Glutamatergic neuron (in vitro differentiated cells): ENCODE data around the gene OR10D3. TPM values are rescaled to one million over a fixed set of nuclear protein-coding genes. Genes with fewer than 3 reads are reported as not detected.
A peak's percentile ranks its signal among the peaks of the same experiment; 100 is the strongest.
"Not testable (repeated sequence)": the region's sequence is repeated elsewhere in the genome, so short reads cannot be mapped to it uniquely, and the experiment has no call there.

Experiments used
- DNase-seq: peaks from one replicate; pipeline ENCODE4 v3.0.0; 2022
- H3K27ac Mint-ChIP-seq: one replicate; pipeline ENCODE4 v1.8.0; 2020; ENCODE audit warnings: mild to moderate bottlenecking, mixed read lengths, inconsistent platforms; ENCODE audit not compliant: unreplicated experiment
- H3K27me3 Mint-ChIP-seq: one replicate; pipeline ENCODE4 v1.8.0; 2020; ENCODE audit warnings: mild to moderate bottlenecking, moderate library complexity, mixed read lengths, inconsistent platforms; ENCODE audit not compliant: unreplicated experiment
- H3K36me3 Mint-ChIP-seq: one replicate; pipeline ENCODE4 v1.8.0; 2020; ENCODE audit warnings: mild to moderate bottlenecking, mixed read lengths, inconsistent platforms; ENCODE audit not compliant: unreplicated experiment
- H3K4me1 Mint-ChIP-seq: one replicate; pipeline ENCODE4 v1.8.0; 2020; ENCODE audit warnings: mild to moderate bottlenecking, low read depth, mixed read lengths, inconsistent platforms; ENCODE audit not compliant: unreplicated experiment
- H3K4me3 Mint-ChIP-seq: one replicate; pipeline ENCODE4 v1.8.0; 2020; ENCODE audit warnings: mild to moderate bottlenecking, mixed read lengths, inconsistent platforms; ENCODE audit not compliant: unreplicated experiment
- H3K9me3 Mint-ChIP-seq: one replicate; pipeline ENCODE4 v1.8.0; 2020; ENCODE audit warnings: mild to moderate bottlenecking, moderate library complexity, mixed read lengths, inconsistent platforms; ENCODE audit not compliant: unreplicated experiment
- total RNA-seq: library from RNA; stranded (reverse); fragmentation: NEBNext Ultra II Directional; extraction: Animal tissue kit (Norgen Biotek cat#: 25700); gene quantifications from one replicate; pipeline ENCODE4 v1.2.1, GENCODE V29; 2021; ENCODE audit not compliant: unreplicated experiment
- TF ChIP-seq, protein P1 (sequence below): fragments of 200-600 bp; sonication (generic); IDR thresholded peaks from one replicate; pipeline ENCODE4 v1.5.0; 2021; ENCODE audit not compliant: partially characterized antibody, unreplicated experiment

OR10D3 gene
- total RNA-seq, 1 donor from 2014 or later: 0.29 TPM

DNA sequence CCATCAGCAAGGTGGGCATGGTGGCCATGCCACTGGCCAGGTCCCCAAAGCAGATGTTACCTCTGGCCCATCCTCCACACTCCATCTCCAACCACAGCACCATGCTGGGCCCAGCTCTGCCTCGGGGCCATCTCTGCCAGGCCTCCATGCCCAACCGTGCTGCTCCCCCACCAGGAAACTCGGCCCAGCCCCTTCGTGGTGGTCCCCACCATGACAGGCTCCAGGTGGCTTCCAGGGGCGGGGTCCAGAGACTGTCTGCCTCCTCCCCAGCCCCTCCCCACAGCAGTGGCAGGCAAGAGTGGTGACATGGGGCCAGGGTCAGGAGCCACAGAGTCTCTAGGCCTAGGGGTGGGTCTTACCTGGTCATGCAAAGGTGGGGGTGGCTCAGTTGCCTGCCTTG lies 27.3 kb downstream of the OR10D3 start:
- Mint-ChIP-seq H3K9me3 (peaks cover 3% of the 10 kb centered on the region), H3K27me3 (no peaks in the 10 kb centered on the region), H3K4me3 (no peak overlapping the region), H3K4me1 (peaks cover 4% of the 10 kb centered on the region), H3K27ac (no peak overlapping the region), H3K36me3 (no peaks in the 10 kb centered on the region)
- DNase-seq: no peak
- TF ChIP-seq, protein P1, sequence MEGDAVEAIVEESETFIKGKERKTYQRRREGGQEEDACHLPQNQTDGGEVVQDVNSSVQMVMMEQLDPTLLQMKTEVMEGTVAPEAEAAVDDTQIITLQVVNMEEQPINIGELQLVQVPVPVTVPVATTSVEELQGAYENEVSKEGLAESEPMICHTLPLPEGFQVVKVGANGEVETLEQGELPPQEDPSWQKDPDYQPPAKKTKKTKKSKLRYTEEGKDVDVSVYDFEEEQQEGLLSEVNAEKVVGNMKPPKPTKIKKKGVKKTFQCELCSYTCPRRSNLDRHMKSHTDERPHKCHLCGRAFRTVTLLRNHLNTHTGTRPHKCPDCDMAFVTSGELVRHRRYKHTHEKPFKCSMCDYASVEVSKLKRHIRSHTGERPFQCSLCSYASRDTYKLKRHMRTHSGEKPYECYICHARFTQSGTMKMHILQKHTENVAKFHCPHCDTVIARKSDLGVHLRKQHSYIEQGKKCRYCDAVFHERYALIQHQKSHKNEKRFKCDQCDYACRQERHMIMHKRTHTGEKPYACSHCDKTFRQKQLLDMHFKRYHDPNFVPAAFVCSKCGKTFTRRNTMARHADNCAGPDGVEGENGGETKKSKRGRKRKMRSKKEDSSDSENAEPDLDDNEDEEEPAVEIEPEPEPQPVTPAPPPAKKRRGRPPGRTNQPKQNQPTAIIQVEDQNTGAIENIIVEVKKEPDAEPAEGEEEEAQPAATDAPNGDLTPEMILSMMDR: no peak

DNA sequence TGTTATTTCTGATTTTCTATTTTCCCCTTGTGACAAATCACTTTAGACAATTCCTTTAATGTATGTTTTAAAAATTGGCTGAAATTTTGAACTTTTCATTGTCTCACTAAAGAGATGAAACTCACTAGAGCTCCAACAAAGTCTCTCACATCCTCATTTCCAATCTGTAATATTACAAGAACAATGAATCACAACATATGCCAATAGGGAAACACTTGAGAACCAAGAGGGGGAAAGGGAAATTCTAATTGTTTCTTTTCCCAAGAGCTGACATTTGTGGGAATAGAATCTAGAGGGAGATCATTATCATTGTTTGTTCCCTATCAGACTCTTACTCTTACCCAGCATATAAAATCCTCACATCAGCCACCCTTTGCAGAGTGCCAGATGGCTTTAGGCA lies 28.2 kb downstream of the OR10D3 start:
- Mint-ChIP-seq H3K27me3 (no peaks in the 10 kb centered on the region), H3K27ac (peak overlapping the region; percentile 59), H3K4me1 (peaks cover 4% of the 10 kb centered on the region), H3K9me3 (peaks cover 3% of the 10 kb centered on the region), H3K36me3 (no peaks in the 10 kb centered on the region), H3K4me3 (no peak overlapping the region)
- TF ChIP-seq, protein P1: no peak
- DNase-seq: no peak

DNA sequence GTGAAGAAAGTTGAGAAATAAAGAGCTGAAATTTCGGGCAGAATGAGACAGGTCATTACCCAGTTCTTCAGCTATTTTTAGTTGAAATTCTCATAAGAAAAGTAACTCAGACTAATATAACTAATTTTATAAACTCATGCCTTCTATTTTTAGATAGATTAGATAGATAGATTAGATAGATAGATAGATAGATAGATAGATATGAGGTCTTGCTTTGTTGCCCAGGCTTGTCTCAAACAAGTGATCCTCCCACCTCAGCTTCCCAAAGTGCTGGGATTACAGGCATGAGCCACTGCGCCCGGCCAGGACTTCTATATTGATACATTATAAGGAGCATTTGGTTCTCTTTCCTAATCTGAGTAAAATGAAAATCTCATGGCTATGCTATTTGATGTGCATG lies 30.9 kb downstream of the OR10D3 start:
- DNase-seq: no peak
- peaks cover 3% of the 10 kb centered on the region for H3K9me3 Mint-ChIP-seq
- no peak overlapping the region for H3K27ac Mint-ChIP-seq
- TF ChIP-seq, protein P1: no peak
- no peaks in the 10 kb centered on the region for H3K36me3 Mint-ChIP-seq
- H3K4me3 Mint-ChIP-seq: no peak overlapping the region
- peaks cover 4% of the 10 kb centered on the region for H3K4me1 Mint-ChIP-seq
- H3K27me3 Mint-ChIP-seq: no peaks in the 10 kb centered on the region

DNA sequence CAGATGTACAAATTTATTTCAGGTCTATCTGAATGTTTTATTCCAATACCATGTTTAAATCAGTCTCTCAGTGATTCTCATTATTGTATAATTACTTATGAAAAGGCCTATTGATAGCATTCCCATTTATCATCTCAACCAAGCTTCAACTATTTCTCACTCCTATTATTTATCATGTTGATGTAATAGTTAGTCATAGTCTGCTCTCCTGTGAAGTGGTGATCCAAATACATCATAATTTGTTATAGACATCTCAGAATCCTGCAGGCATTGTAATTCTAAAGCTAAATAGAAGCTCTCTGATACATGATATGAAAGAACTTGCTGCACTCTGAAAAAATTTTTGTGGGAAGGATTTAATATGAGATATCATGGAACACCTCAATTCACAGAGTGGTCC lies 36.0 kb downstream of the OR10D3 start:
- no peak for DNase-seq
- no peaks in the 10 kb centered on the region for H3K27me3 Mint-ChIP-seq
- peaks cover 3% of the 10 kb centered on the region for H3K9me3 Mint-ChIP-seq
- H3K27ac Mint-ChIP-seq: no peak overlapping the region
- no peaks in the 10 kb centered on the region for H3K36me3 Mint-ChIP-seq
- no peaks in the 10 kb centered on the region for H3K4me1 Mint-ChIP-seq
- H3K4me3 Mint-ChIP-seq: no peak overlapping the region
- TF ChIP-seq, protein P1: no peak

DNA sequence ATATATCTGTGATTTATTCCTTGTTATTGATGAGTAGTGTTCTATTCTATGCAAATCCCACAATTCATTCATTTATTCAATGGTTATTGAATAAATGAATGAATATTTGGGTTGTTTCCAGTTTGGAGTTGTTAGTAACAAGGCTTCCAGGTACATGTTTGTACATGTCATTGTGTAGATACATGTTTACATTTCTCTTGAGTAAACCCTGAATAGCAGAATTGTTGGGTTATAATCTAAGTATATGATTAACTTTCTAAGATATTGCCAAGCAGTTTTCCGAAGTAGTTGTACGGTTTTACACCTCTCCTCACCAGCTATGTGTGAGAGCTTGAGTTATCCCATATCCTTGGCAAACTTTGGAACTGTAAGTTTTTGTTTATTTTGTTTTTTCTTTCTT lies 39.3 kb downstream of the OR10D3 start:
- H3K27ac Mint-ChIP-seq: no peak overlapping the region
- no peak overlapping the region for H3K4me3 Mint-ChIP-seq
- peaks cover 9% of the 10 kb centered on the region for H3K4me1 Mint-ChIP-seq

DNA sequence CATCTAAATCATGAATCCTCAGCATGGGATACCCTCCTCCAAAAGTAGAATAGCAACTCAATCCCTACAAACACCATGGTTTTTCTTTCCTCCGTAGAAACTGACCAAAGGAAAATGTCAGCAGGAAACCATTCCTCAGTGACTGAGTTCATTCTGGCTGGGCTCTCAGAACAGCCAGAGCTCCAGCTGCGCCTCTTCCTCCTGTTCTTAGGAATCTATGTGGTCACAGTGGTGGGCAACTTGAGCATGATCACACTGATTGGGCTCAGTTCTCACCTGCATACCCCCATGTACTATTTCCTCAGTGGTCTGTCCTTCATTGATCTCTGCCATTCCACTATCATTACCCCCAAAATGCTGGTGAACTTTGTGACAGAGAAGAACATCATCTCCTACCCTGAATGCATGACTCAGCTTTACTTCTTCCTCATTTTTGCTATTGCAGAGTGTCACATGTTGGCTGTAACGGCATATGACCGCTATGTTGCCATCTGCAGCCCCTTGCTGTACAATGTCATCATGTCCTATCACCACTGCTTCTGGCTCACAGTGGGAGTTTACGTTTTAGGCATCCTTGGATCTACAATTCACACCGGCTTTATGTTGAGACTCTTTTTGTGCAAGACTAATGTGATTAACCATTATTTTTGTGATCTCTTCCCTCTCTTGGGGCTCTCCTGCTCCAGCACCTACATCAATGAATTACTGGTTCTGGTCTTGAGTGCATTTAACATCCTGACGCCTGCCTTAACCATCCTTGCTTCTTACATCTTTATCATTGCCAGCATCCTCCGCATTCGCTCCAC lies 41.7 kb downstream of the OR10D3 start:
- DNase-seq, H3K4me1 Mint-ChIP-seq, H3K9me3 Mint-ChIP-seq, H3K4me3 Mint-ChIP-seq, H3K27me3 Mint-ChIP-seq, H3K36me3 Mint-ChIP-seq: not testable (repeated sequence)
- peak overlapping the region; percentile 49 for H3K27ac Mint-ChIP-seq

More for the DNA sequence above, 39.3 kb downstream of the OR10D3 start:
- TF ChIP-seq, protein P1: no peak
- Mint-ChIP-seq H3K27me3 (no peaks in the 10 kb centered on the region), H3K9me3 (no peaks in the 10 kb centered on the region), H3K36me3 (no peaks in the 10 kb centered on the region)
- no peak for DNase-seq
